ENCODE data around the gene CDCA7L.
"Not testable (repeated sequence)": the region's sequence is repeated elsewhere in the genome, so short reads cannot be mapped to it uniquely, and the experiment has no call there.

CDCA7L gene

GRCh38 chr7:21939136-21939857 lies 6.4 kb downstream of the CDCA7L start:
- no peaks in the 10 kb centered on the region for H3K27me3 ChIP-seq (ENCODE audit: insufficient read depth, low read length)
- H3K4me1 ChIP-seq (ENCODE audit: insufficient read depth, low read length), result peaks cover 9% of the 10 kb centered on the region
- no peak overlapping the region for H3K4me3 ChIP-seq (ENCODE audit: low read length)
- peaks cover 3% of the 10 kb centered on the region for H3K9me3 ChIP-seq (ENCODE audit: low read length)
- H3K36me3 ChIP-seq (ENCODE audit: insufficient read depth, low read length), result peaks cover 5% of the 10 kb centered on the region
- H2AFZ ChIP-seq (ENCODE audit: low read depth, low read length), result no peak overlapping the region

DNA sequence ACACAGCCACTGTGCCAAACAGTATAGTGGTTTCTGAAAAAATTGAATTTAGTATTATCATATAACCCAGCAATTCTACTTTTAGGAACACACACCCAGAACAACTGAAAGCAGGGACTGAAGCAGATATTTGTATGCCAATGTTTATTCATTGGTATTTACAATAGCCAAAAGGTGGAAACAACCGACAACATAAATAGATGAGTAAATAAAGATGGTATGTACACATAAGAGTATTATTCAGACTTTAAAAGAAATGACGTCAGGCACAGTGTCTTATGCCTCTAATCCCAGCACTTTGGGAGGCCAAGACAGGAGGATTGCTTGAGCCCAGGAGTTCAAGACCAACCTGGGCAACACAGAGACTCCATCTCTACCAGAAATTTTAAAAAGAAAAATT lies 7.2 kb downstream of the CDCA7L start:
- Histone ChIP-seq H3K4me3 (ENCODE audit: low read length) (no peak overlapping the region), H3K4me1 (ENCODE audit: insufficient read depth, low read length) (peaks cover 9% of the 10 kb centered on the region), H3K36me3 (ENCODE audit: insufficient read depth, low read length) (peaks cover 5% of the 10 kb centered on the region), H3K9me3 (ENCODE audit: low read length) (peaks cover 3% of the 10 kb centered on the region), H2AFZ (ENCODE audit: low read depth, low read length) (no peak overlapping the region), H3K27me3 (ENCODE audit: insufficient read depth, low read length) (no peaks in the 10 kb centered on the region)

DNA sequence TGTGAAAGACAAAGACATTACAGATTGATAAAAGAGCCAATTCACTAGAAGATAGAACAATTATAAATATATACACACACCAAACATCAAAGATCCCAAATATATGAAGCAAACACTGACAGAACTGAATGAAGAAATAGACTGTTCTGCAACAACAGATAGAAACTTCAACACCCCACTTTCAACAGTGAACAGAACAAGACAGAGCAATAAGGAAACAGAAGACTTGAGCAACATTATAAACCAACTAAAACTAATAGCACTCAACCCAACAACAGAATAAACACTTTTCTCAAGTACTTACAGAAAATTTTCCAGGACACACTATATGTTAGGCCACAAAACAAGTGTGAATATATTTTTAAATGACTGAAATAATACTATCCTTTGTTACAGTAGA lies 10.9 kb downstream of the CDCA7L start:
- H3K9me3 ChIP-seq (ENCODE audit: low read length), result peaks cover 3% of the 10 kb centered on the region
- peaks cover 5% of the 10 kb centered on the region for H3K36me3 ChIP-seq (ENCODE audit: insufficient read depth, low read length)
- H3K4me3 ChIP-seq (ENCODE audit: low read length), result no peak overlapping the region
- no peaks in the 10 kb centered on the region for H3K4me1 ChIP-seq (ENCODE audit: insufficient read depth, low read length)
- H2AFZ ChIP-seq (ENCODE audit: low read depth, low read length), result no peak overlapping the region
- no peaks in the 10 kb centered on the region for H3K27me3 ChIP-seq (ENCODE audit: insufficient read depth, low read length)

DNA sequence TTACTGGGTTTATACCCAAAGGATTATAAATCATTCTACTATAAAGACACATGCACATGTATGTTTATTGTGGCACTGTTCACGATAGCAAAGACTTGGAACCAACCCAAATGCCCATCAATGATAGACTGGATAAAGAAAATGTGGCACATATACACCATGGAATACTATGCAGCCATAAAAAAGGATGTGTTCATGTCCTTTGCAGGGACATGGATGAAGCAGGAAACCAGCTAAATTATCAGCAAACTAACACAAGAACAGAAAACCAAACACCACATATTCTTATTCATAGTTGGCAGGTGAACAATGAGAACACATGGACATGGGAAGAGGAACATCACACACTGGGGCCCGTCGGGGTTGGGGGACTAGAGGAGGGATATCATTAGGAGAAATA lies 12.4 kb downstream of the CDCA7L start:
- H3K27me3 ChIP-seq (ENCODE audit: insufficient read depth, low read length); H2AFZ ChIP-seq (ENCODE audit: low read depth, low read length); H3K36me3 ChIP-seq (ENCODE audit: insufficient read depth, low read length); H3K4me1 ChIP-seq (ENCODE audit: insufficient read depth, low read length); H3K9me3 ChIP-seq (ENCODE audit: low read length); H3K4me3 ChIP-seq (ENCODE audit: low read length): not testable (repeated sequence)

GRCh38 chr7:21927693-21928092 lies 18.0 kb downstream of the CDCA7L start:
- Histone ChIP-seq H3K4me3 (ENCODE audit: low read length) (no peak overlapping the region), H2AFZ (ENCODE audit: low read depth, low read length) (no peak overlapping the region), H3K36me3 (ENCODE audit: insufficient read depth, low read length) (no peaks in the 10 kb centered on the region), H3K9me3 (ENCODE audit: low read length) (peaks cover 4% of the 10 kb centered on the region), H3K27me3 (ENCODE audit: insufficient read depth, low read length) (no peaks in the 10 kb centered on the region), H3K4me1 (ENCODE audit: insufficient read depth, low read length) (peaks cover 16% of the 10 kb centered on the region)

DNA sequence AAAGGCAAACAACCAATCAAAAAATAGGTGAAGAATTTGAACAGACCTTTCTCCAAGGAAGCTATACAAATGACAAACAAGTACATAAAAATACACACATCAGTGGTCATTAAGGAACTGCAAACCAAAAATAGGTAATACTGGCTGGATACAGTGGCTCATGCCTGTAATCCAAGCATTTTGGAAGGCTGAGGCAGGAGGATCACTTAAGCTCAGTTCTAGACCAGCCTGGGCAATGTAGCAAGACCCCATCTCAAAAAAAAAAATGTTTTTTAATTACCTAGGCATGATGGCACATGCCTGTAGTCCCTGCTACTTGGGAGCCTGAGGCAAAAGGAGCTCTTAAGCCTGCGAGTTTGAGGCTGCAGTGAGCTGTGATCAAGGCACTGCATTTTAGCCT lies 19.3 kb downstream of the CDCA7L start:
- H3K9me3 ChIP-seq (ENCODE audit: low read length), result peaks cover 4% of the 10 kb centered on the region
- no peaks in the 10 kb centered on the region for H3K27me3 ChIP-seq (ENCODE audit: insufficient read depth, low read length)
- H2AFZ ChIP-seq (ENCODE audit: low read depth, low read length), result no peak overlapping the region
- no peak overlapping the region for H3K4me3 ChIP-seq (ENCODE audit: low read length)
- no peaks in the 10 kb centered on the region for H3K36me3 ChIP-seq (ENCODE audit: insufficient read depth, low read length)
- peaks cover 17% of the 10 kb centered on the region for H3K4me1 ChIP-seq (ENCODE audit: insufficient read depth, low read length)

DNA sequence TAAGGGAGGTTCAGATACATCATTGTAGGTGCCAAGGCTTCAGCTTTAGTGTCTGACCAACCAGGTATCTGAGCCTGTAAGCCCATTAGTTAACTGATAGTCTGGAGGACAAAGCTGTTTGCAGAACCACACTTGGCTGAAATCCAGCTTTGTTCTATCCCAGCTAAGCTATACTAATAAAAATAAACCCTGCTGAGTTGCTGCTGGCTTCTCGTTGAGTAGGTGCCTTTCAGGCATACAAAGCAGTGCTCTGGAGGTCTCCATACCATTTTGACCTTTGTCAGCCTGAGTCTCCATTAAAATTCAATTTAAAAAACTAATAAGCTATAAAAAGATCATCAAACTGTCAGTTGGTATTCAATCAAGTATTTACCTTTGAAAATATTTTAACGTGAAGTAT lies 22.0 kb downstream of the CDCA7L start:
- Histone ChIP-seq H3K36me3 (ENCODE audit: insufficient read depth, low read length) (no peaks in the 10 kb centered on the region), H3K4me1 (ENCODE audit: insufficient read depth, low read length) (peaks cover 27% of the 10 kb centered on the region), H3K9me3 (ENCODE audit: low read length) (peaks cover 4% of the 10 kb centered on the region), H2AFZ (ENCODE audit: low read depth, low read length) (no peak overlapping the region), H3K4me3 (ENCODE audit: low read length) (no peak overlapping the region), H3K27me3 (ENCODE audit: insufficient read depth, low read length) (no peaks in the 10 kb centered on the region)

DNA sequence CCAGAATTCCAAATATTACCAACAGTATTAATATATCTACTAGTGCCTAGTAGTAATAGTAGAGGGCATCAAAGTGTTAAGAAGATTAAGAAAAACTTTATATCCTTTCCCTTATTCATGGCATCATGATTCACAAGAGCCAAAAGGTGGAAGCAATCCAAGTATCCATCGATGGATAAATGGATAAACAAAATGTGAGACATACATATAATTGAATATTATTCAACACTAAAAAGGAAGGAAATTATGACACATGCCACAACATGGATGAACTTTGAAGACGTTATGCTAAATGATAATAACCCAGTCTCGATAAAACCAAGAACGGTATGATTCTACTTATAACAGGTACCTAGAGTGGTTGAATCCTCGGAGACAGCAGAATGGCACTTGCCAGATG lies 23.1 kb downstream of the CDCA7L start:
- H3K4me1 ChIP-seq (ENCODE audit: insufficient read depth, low read length), result peaks cover 27% of the 10 kb centered on the region
- no peaks in the 10 kb centered on the region for H3K27me3 ChIP-seq (ENCODE audit: insufficient read depth, low read length)
- no peak overlapping the region for H3K4me3 ChIP-seq (ENCODE audit: low read length)
- peaks cover under 1% of the 10 kb centered on the region for H3K9me3 ChIP-seq (ENCODE audit: low read length)
- H2AFZ ChIP-seq (ENCODE audit: low read depth, low read length), result no peak overlapping the region
- H3K36me3 ChIP-seq (ENCODE audit: insufficient read depth, low read length), result no peaks in the 10 kb centered on the region

DNA sequence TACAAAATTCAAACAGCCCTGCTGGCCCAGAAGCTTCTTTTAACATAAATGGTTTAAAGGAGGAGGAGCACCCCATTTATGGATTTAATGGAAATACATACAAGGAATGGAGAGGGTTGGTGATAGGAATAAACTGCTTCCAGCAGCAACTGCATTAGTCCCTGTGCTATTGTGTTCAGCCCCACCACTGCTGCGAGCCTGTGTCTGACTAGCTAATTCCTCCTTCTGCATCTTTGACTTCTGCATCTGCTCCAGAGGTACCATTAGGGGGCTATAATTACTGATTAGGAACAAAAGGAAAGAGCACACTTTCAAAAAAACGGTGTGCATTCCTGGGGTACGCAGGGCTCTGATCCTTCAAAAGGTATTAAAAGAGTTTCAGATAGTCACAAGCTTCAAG lies 24.8 kb downstream of the CDCA7L start:
- Histone ChIP-seq H2AFZ (ENCODE audit: low read depth, low read length) (no peak overlapping the region), H3K27me3 (ENCODE audit: insufficient read depth, low read length) (no peaks in the 10 kb centered on the region), H3K4me1 (ENCODE audit: insufficient read depth, low read length) (peaks cover 27% of the 10 kb centered on the region), H3K4me3 (ENCODE audit: low read length) (no peak overlapping the region), H3K9me3 (ENCODE audit: low read length) (no peaks in the 10 kb centered on the region), H3K36me3 (ENCODE audit: insufficient read depth, low read length) (peaks cover 2% of the 10 kb centered on the region)

DNA sequence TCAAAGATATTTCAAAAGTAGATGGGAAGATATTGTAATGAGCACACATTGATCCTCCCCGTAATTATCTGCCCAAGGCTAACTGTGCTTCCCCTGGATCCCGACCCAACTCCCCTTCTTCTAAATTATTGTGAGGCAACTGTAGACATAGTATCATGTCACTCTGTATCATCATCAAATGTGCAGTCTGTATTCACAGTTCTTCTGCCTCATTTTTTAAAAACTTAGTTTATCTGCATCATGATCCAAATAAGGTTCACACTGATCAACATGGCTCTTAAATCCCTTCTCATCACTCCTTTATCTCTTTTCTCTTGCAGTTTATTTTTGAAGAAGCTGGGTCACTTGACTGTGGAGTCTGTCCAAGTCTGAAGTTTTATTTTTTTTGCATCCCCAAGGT lies 27.5 kb downstream of the CDCA7L start:
- Histone ChIP-seq H3K36me3 (ENCODE audit: insufficient read depth, low read length) (peaks cover 16% of the 10 kb centered on the region), H2AFZ (ENCODE audit: low read depth, low read length) (no peak overlapping the region), H3K9me3 (ENCODE audit: low read length) (no peaks in the 10 kb centered on the region), H3K4me3 (ENCODE audit: low read length) (no peak overlapping the region), H3K27me3 (ENCODE audit: insufficient read depth, low read length) (no peaks in the 10 kb centered on the region), H3K4me1 (ENCODE audit: insufficient read depth, low read length) (peaks cover 12% of the 10 kb centered on the region)

- H3K4me3 ChIP-seq (ENCODE audit: low read length), result no peak overlapping the region
- peaks cover 16% of the 10 kb centered on the region for H3K36me3 ChIP-seq (ENCODE audit: insufficient read depth, low read length)
- peaks cover 11% of the 10 kb centered on the region for H3K4me1 ChIP-seq (ENCODE audit: insufficient read depth, low read length)
- H2AFZ ChIP-seq (ENCODE audit: low read depth, low read length), result no peak overlapping the region
- H3K27me3 ChIP-seq (ENCODE audit: insufficient read depth, low read length), result no peaks in the 10 kb centered on the region
- no peaks in the 10 kb centered on the region for H3K9me3 ChIP-seq (ENCODE audit: low read length)
Observed at GRCh38 chr7:21916629-21917028, 29.1 kb downstream of the CDCA7L start.

DNA sequence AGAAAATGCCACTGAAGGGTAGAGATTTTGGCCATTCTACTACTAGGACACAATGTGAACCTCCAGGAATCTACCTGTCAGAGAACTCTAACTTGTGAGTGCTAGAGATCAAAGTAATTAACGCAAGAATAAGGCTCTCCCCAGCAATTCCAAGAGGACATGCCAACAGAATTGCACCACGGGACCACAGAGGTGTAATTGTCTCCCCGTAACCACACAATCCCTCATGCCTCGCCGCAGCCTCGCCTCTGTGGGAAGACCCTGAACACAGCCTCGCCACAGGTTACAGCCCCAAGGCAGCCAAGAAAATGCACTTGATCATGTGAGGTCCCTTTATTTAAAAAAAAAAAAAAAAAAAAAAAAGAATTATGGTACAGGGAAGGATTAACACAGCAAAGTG lies 29.5 kb downstream of the CDCA7L start:
- Histone ChIP-seq H3K36me3 (ENCODE audit: insufficient read depth, low read length) (peaks cover 16% of the 10 kb centered on the region), H3K4me1 (ENCODE audit: insufficient read depth, low read length) (peaks cover 8% of the 10 kb centered on the region), H3K27me3 (ENCODE audit: insufficient read depth, low read length) (no peaks in the 10 kb centered on the region), H2AFZ (ENCODE audit: low read depth, low read length) (no peak overlapping the region), H3K4me3 (ENCODE audit: low read length) (no peak overlapping the region), H3K9me3 (ENCODE audit: low read length) (no peaks in the 10 kb centered on the region)

- Histone ChIP-seq H3K36me3 (ENCODE audit: insufficient read depth, low read length) (peaks cover 16% of the 10 kb centered on the region), H3K9me3 (ENCODE audit: low read length) (no peaks in the 10 kb centered on the region), H3K4me1 (ENCODE audit: insufficient read depth, low read length) (no peaks in the 10 kb centered on the region), H3K27me3 (ENCODE audit: insufficient read depth, low read length) (no peaks in the 10 kb centered on the region), H3K4me3 (ENCODE audit: low read length) (no peak overlapping the region), H2AFZ (ENCODE audit: low read depth, low read length) (no peak overlapping the region)
Observed at GRCh38 chr7:21915140-21915539, 30.6 kb downstream of the CDCA7L start.

DNA sequence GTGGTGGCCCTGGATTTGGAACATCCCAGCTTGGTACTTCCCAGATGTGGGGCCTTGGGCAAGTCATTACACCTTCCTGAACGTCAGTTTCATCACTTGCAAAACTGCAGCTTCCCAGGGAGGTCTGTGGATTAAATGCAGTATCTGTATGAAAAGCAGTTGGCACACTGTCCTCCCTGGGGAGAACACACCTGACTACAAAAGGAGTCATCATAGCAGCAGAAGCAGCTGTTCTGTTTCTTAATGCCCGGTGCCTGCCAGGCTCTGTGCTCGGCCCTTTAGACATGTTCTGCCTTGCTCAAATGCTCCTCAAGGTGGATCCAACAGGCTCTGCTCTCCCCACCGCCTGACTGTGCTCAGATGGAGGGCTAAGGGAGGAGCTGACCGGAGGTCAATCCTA lies 31.0 kb downstream of the CDCA7L start:
- Histone ChIP-seq H3K4me3 (ENCODE audit: low read length) (no peak overlapping the region), H2AFZ (ENCODE audit: low read depth, low read length) (no peak overlapping the region), H3K4me1 (ENCODE audit: insufficient read depth, low read length) (no peaks in the 10 kb centered on the region), H3K9me3 (ENCODE audit: low read length) (no peaks in the 10 kb centered on the region), H3K27me3 (ENCODE audit: insufficient read depth, low read length) (no peaks in the 10 kb centered on the region), H3K36me3 (ENCODE audit: insufficient read depth, low read length) (peaks cover 16% of the 10 kb centered on the region)
